ENCODE measurements around the gene SAMD11. TPM values are rescaled to one million over a fixed set of nuclear protein-coding genes. Genes with fewer than 3 reads are reported as not detected.

The SAMD11 gene
- total and polyA plus RNA-seq, 4 donors, result 0.51 to 4.1 (median 1.3) TPM

DNA sequence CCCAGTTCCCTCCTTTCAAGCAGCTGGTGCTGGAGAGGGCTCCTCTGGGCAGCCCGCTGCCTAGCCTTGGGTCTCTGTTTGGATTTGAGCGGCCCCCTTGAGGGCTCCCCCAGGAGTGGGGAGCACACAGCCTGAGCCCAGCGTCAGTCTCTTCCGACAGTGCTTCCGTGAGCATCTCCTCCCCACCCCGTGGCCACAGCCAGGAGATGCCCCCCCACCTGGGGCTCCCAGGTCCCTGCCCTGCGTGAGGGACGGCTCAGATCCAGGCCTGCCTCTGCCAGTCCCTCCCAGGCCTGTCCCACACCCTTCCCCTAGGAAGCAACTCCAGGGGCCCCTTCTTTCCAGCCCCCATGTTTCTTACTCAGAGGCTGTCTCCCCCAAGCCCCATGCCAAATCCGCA is 3.5 kb downstream of the SAMD11 start:
- TF ChIP-seq FOXA2 (IDR thresholded peaks at IDR 0.05) (no peak), FOXA1 (IDR thresholded peaks at IDR 0.05) (no peak), TAF1 (conservative IDR thresholded peaks at IDR 0.05) (no peak), NR2F2 (IDR thresholded peaks at IDR 0.05) (no peak)
- Histone ChIP-seq H3K4me1 (ENCODE audit: control insufficient read depth in 4 of 4, insufficient read depth in 4 of 4, low read length in 3 of 4) (peaks cover 8 to 37% (median 20%) of the 10 kb centered on the region in 4 donors), H3K4me3 (ENCODE audit: low read depth in 1 of 3, low read length in 3 of 3) (no peak overlapping the region), H3K9ac (ENCODE audit: low read depth in 1 of 2, low read length in 2 of 2) (no peak overlapping the region), H3K36me3 (ENCODE audit: control insufficient read depth in 4 of 4, insufficient read depth in 3 of 4, low read depth in 1 of 4, low read length in 3 of 4) (no peaks in the 10 kb centered on the region), H3K27ac (ENCODE audit: low read depth in 1 of 2, low read length in 2 of 2) (no peak overlapping the region), H3K9me3 (ENCODE audit: control insufficient read depth in 4 of 4, low read length in 3 of 4) (no peaks in the 10 kb centered on the region), H3K27me3 (ENCODE audit: control insufficient read depth in 4 of 4, insufficient read depth in 4 of 4, low read length in 3 of 4) (peaks cover 0 to 3% (median 3%) of the 10 kb centered on the region in 4 donors)
- 62% methylated on average over 9 of the region's 9 CpGs for WGBS
- no peak for DNase-seq (ENCODE audit: low spot score)

DNA sequence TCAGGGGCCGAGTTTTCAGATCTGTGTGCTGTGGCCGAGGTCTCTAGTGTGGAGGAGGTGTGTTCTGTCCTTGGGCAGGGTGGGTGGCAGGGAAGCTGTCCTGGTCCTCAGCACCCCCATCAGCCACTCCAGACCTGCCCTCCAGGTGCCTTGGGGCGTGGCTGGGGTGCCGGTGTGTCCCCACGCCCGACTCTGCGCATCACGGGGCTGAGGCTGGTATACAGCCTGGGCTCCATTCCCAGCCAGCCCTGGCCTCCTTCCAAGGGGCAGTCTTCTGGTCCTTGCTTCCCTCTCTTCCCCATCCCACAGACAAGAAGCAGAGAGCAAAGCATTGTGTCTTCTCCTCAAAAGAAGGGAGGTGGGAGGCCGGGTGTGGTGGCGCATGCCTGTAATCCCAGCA is 4.0 kb downstream of the SAMD11 start:
- no peak for DNase-seq (ENCODE audit: low spot score)
- Histone ChIP-seq H3K9me3 (ENCODE audit: control insufficient read depth in 4 of 4, low read length in 3 of 4) (no peaks in the 10 kb centered on the region), H3K27me3 (ENCODE audit: control insufficient read depth in 4 of 4, insufficient read depth in 4 of 4, low read length in 3 of 4) (peaks cover 0 to 3% (median 1%) of the 10 kb centered on the region in 4 donors), H3K4me1 (ENCODE audit: control insufficient read depth in 4 of 4, insufficient read depth in 4 of 4, low read length in 3 of 4) (peaks cover 8 to 37% (median 20%) of the 10 kb centered on the region in 4 donors), H3K36me3 (ENCODE audit: control insufficient read depth in 4 of 4, insufficient read depth in 3 of 4, low read depth in 1 of 4, low read length in 3 of 4) (no peaks in the 10 kb centered on the region), H3K27ac (ENCODE audit: low read depth in 1 of 2, low read length in 2 of 2) (no peak overlapping the region), H3K9ac (ENCODE audit: low read depth in 1 of 2, low read length in 2 of 2) (no peak overlapping the region), H3K4me3 (ENCODE audit: low read depth in 1 of 3, low read length in 3 of 3) (no peak overlapping the region)
- TF ChIP-seq YY1 (IDR thresholded peaks at IDR 0.05) (no peak), TAF1 (conservative IDR thresholded peaks at IDR 0.05) (no peak), HNF4A (conservative IDR thresholded peaks at IDR 0.05) (no peak)
- TF ChIP-seq, protein P1, sequence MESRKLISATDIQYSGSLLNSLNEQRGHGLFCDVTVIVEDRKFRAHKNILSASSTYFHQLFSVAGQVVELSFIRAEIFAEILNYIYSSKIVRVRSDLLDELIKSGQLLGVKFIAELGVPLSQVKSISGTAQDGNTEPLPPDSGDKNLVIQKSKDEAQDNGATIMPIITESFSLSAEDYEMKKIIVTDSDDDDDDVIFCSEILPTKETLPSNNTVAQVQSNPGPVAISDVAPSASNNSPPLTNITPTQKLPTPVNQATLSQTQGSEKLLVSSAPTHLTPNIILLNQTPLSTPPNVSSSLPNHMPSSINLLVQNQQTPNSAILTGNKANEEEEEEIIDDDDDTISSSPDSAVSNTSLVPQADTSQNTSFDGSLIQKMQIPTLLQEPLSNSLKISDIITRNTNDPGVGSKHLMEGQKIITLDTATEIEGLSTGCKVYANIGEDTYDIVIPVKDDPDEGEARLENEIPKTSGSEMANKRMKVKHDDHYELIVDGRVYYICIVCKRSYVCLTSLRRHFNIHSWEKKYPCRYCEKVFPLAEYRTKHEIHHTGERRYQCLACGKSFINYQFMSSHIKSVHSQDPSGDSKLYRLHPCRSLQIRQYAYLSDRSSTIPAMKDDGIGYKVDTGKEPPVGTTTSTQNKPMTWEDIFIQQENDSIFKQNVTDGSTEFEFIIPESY (IDR thresholded peaks at IDR 0.05), result no peak
- TF ChIP-seq, protein P2, sequence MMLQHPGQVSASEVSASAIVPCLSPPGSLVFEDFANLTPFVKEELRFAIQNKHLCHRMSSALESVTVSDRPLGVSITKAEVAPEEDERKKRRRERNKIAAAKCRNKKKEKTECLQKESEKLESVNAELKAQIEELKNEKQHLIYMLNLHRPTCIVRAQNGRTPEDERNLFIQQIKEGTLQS (IDR thresholded peaks at IDR 0.05), result no peak
- WGBS, result 47% methylated on average over 10 of the region's 10 CpGs

DNA sequence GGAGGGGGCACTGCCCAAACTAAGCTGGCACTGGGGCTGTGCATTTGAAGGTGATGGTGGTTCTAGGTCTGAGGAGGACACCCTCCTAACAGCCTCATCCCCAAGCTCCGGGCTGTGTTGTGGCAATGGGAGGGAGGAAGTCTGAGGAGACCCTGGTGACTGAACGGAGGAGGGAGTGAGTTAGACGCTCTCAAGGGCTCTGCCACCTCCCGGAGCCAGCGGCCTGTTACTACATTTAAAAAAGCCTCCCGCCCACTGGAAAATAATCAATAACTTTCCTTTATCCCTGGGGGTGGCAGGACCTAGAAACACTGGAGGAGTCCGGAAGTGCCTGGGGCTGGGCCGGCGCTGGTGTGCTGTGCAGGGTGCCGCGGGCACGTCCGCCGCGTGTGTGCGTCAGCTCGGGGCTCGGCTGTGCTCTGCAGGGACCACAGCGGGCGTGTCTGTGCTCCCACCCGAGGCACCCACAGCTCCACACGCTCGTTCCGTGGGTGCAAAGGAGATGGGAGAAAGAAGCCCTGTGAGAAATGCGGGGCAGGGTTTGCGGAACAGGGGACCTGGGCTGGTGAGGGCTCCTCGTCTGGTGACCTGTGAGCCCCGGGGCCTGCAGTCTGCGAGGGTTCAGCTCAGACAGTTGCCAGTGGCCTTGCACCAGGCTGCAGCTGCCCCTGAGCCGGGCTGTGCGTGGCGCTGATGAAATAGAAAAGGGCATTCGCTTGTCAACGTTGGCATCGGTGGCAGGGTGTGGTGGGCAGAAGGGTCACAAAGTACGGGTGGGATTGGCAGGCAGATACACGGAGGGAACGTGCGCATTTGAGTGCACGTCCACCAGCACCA is 5.3 kb downstream of the SAMD11 start:
- DNase-seq (ENCODE audit: low spot score), result no peak
- H3K27ac ChIP-seq (ENCODE audit: low read depth in 1 of 2, low read length in 2 of 2), result no peak overlapping the region
- H3K4me1 ChIP-seq (ENCODE audit: control insufficient read depth in 4 of 4, insufficient read depth in 4 of 4, low read length in 3 of 4), result peaks cover 5 to 31% (median 13%) of the 10 kb centered on the region in 4 donors
- 73% methylated on average over 40 of the region's 40 CpGs for WGBS
- TF ChIP-seq YY1 (IDR thresholded peaks at IDR 0.05), result no peak
- peaks cover 0 to 3% (median 1%) of the 10 kb centered on the region in 4 donors for H3K27me3 ChIP-seq (ENCODE audit: control insufficient read depth in 4 of 4, insufficient read depth in 4 of 4, low read length in 3 of 4)
- H3K9me3 ChIP-seq (ENCODE audit: control insufficient read depth in 4 of 4, low read length in 3 of 4), result no peaks in the 10 kb centered on the region
- no peaks in the 10 kb centered on the region for H3K36me3 ChIP-seq (ENCODE audit: control insufficient read depth in 4 of 4, insufficient read depth in 3 of 4, low read depth in 1 of 4, low read length in 3 of 4)
- no peak overlapping the region for H3K4me3 ChIP-seq (ENCODE audit: low read depth in 1 of 3, low read length in 3 of 3)
- H3K9ac ChIP-seq (ENCODE audit: low read depth in 1 of 2, low read length in 2 of 2), result no peak overlapping the region
